HG03439 (cell line): Measurements from ENCODE around the gene COL4A1.

Experiments used
- ATAC-seq: cut with Tn5 transposase; IDR thresholded peaks from one replicate; pipeline ENCODE4 v1.9.1; 2021; ENCODE audit warnings: mild to moderate bottlenecking, moderate library complexity; ENCODE audit not compliant: unreplicated experiment

COL4A1 gene

GRCh38 chr13:110294622-110295021, 12.3 kb downstream of the COL4A1 start:
- ATAC-seq, result no peak

- no peak for ATAC-seq
These were observed 12.8 kb downstream of the COL4A1 start for GRCh38 chr13:110294146-110294545.

DNA sequence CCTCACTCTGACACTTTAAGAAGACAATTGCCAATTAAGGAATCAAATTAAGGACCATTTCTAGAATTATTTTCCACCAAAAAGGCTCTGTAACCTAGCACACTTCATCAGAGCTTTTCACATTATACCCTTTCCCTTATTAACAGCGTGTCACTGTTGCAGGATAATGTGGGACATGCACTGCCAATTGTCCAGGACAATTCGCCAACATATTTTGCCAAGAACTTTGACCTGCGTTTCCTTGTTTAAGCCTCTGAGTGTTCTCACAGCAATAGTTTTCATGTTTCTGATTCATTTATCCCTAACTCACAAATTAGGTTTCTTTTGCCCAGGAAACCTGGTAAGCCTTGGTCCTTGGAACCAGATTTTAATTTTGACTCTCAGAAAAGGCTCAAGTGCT, 13.3 kb downstream of the COL4A1 start:
- no peak for ATAC-seq

- no peak for ATAC-seq
These were observed 13.9 kb downstream of the COL4A1 start for GRCh38 chr13:110293037-110293436.

- no peak for ATAC-seq
These were observed 15.7 kb downstream of the COL4A1 start for GRCh38 chr13:110291286-110291685.

DNA sequence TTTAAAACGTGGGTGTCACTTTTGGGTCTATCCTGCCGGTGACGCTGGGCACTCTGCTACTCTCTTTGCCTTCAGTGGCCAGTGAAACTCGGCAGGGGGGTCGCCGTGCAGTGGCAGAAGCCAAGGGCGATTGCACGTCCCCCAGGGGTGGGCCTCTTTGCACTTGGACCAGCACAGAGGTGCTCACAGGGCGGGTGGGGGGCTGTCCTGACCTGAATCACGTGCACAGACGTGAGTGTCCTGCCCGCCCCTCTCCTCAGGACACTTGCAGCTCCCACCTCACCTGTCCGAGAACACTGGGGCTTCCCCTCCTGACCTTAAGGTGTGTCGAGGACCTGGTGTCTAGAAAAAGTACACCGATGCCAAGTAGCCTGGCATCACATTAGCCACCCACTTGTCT, 16.1 kb downstream of the COL4A1 start:
- ATAC-seq, result no peak

DNA sequence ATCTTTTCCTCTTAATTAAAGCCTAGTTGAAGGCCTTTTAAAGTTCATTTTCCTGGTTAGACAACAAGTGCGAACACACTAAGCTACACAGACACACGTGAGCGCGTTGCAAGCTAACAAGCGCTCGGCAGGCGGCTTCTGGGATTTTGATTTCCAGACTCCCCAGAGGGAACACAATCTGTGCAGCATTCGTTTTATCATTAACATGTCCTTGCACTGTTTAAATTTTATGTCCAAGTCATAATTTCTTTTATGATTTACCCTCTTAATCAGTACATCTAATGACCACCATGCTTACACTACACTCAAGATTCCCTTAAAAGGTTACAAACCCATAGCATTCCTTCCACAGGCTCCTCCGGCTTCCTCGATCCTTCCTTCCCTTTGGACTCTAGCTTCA, 16.8 kb downstream of the COL4A1 start:
- no peak for ATAC-seq

DNA sequence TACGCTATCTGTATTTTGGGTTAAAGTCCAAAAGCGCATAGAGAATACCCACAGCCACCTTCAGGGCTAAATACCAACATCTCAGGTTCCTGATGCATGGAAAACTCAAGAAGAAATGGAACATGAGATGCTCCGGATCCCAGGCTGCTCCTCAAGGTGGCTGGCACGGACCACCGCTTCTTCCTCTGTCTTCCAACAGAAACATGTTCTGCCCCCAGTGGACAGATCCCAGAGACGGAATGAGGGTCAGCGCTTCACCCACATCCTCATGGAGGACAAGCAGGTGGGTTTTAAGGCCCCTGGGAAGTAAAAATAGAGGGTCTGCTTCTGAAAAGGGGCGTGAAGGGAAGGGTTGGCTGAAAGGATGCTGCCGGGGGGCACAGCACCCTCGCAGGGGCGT, 17.3 kb downstream of the COL4A1 start:
- no peak for ATAC-seq

DNA sequence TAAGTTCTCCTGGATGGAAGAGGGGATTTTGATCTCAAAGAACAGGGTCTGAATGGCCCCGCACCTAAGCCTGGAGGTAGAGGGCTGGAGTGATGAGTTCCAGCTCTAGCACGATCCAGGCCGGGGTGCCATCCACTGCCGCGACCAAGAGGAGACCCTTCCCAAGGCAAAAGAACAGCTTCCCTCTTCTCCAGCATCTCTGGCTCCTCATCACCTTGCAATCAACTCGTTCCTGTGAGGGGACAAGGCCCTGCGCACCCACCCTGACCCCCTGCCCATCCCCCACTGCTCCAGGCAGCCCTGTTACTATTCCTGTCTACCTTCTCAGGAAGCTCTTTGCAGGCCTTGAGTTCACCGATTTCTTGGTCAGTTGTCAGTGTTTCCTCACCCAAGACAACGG, 17.8 kb downstream of the COL4A1 start:
- ATAC-seq, result no peak

- no peak for ATAC-seq
These were observed 19.8 kb downstream of the COL4A1 start for GRCh38 chr13:110286833-110287819.

- no peak for ATAC-seq
These were observed 20.7 kb downstream of the COL4A1 start for GRCh38 chr13:110285991-110286832.

GRCh38 chr13:110284779-110285484, 22.0 kb downstream of the COL4A1 start:
- ATAC-seq, result no peak

DNA sequence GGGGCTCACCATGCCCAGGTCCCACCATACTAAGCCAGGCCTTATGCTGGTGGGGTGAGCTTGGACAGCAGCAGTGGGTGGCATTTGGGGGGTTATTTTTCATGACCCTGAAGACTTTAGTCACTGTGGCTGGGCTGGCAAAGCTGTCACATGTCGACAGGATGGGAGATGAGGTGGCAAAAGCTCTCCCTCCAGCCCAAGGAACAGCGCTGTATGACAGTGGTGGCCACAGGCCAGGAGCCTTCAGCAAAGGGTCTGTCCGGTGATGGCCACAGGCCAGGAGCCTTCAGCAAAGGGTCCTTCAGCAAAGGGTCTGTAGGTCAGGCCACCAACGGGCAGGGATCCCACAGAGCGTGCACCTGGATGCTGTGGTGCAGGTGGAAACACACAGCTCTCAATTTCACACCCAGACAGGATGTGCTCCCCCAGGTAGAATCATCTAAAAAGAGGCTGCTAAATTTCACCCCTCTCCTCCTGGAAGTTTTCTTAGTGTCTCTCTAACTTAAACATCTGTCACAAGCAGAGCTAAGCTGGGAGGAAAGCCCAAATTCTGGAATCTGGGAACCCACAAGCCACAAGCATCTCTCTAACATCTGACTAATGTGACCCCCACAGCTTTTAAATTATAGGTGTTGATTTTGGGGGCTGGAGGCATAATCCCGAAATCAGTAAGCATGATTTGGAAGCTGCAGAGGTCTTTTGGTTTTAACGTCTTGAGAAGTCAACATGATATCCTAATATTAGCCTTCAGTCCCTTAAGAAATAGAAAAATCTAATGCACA, 23.0 kb downstream of the COL4A1 start:
- ATAC-seq, result no peak

DNA sequence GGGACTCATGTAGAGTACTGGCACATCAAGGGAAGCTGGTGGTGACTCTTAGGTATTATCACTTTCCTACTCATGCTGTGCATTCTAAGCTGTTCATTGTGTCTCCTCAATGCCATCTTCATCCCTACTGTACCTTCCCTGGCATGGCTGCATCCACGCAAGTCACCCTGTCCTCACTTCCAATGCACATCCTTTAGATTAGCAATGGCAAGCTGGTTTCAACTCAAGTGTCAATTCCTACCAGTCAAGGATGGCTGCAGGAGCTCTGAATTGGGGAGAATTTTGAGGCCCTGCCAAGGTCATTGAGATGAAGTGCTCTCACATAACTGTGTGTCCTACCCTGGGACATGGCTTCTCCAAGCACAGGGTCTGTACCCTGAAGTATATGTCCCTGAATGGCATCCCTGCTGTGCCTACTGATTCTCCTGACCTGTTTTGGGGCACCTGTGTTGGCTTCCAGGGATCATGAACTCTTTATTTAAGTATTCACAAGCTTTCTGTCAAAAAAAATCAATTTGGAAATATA, 24.6 kb downstream of the COL4A1 start:
- ATAC-seq, result no peak

GRCh38 chr13:110281736-110282135, 25.2 kb downstream of the COL4A1 start:
- no peak for ATAC-seq

GRCh38 chr13:110280985-110281688, 25.8 kb downstream of the COL4A1 start:
- ATAC-seq, result no peak

- ATAC-seq, result no peak
These were observed 26.6 kb downstream of the COL4A1 start for GRCh38 chr13:110280231-110280813.

DNA sequence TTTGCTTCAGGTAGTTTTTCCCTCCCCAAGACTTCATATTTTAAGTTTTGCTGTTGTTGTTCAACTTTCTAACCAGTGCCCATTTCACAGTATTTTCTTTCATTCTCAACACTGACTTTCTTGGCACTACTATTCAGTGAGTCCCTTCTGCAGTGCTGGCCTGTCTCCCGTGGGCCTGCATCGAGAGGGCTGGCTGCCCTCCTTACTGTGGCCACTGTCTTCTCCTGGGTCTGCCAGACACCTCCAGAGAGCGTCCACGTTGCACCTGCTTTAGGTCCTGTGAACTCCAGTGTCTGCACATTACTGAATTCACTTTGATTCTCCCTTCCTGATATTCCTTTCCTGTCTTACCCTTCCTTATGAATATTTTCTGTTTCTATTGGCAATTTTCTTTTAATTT, 27.3 kb downstream of the COL4A1 start:
- ATAC-seq, result no peak

DNA sequence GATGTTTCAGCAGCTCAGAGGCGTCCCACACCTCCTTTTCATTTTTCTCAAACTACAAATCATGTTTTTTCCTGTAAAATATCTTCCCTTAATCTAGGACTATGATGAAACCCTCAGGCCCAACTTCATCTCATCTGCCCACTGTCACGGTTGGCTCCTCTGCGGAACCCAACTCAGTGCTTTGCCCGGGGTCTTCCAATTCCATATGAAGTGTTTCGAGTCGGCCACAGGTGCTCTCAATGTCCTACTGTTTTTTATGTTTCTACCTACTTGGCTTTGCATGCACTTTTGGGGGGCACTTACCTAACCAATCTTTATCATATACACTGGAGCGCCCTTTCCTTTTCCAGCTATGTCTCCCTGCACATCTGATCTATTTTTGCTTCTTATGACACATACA, 28.1 kb downstream of the COL4A1 start:
- ATAC-seq, result no peak
